Colonic mucosa (tissue), 4 donors: ENCODE data around the gene BUD23. TPM values are rescaled to one million over a fixed set of nuclear protein-coding genes. Genes with fewer than 3 reads are reported as not detected.

Experiments
- DNase-seq: peaks from one replicate; pipeline ENCODE4 v3.0.0-alpha.2; 2020
- H3K27ac ChIP-seq: fragments of 200-600 bp; one replicate; pipeline ENCODE4 v1.8.0; 2021
- H3K27me3 ChIP-seq: fragments of 200-600 bp; one replicate; pipeline ENCODE4 v1.8.0; 2021
- H3K36me3 ChIP-seq: fragments of 200-600 bp; one replicate; pipeline ENCODE4 v1.8.0; 2021
- H3K4me1 ChIP-seq: fragments of 200-600 bp; one replicate; pipeline ENCODE4 v1.8.0; 2021; ENCODE audit warnings: mild to moderate bottlenecking
- H3K4me3 ChIP-seq: fragments of 200-600 bp; one replicate; pipeline ENCODE4 v1.8.0; 2021
- H3K9ac ChIP-seq, 2 donors: one replicate each; pipeline ENCODE4 v1.7.0; 2013; ENCODE audit warnings: control low read depth in 2 of 2, low read depth in 2 of 2, low read length in 2 of 2
- H3K9me3 ChIP-seq: fragments of 200-600 bp; one replicate; pipeline ENCODE4 v1.8.0; 2021
- intact Hi-C: fragments of 100-400 bp; cut with DNase I; formaldehyde crosslinking; loops from one replicate; pipeline ENCODE4 v1.14.1; 2022
- total RNA-seq, 2 donors: library from RNA; stranded (reverse); fragmentation: NEBNext Ultra II Directional in 1 of 2; extraction: Animal tissue kit (Norgen Biotek cat#: 25700) in 1 of 2; gene quantifications; one replicate each; pipeline ENCODE4 v1.2.1, GENCODE V29; 2021
- TF ChIP-seq, protein P1 (sequence below): fragments of 200-600 bp; IDR thresholded peaks from one replicate; pipeline ENCODE4 v1.8.0; 2022; ENCODE audit warnings: antibody characterized with exemption, mild to moderate bottlenecking
- donor health status: healthy.
- donor health status: DM: no; HTN: no; CAD: no.
- donor health status: DM: no; HTN: no; CAD: no.

BUD23 gene
- total RNA-seq, 2 donors from 2014 or later: 46.4 to 79.5 TPM

GRCh38 chr7:73732397-73732796 lies 49.0 kb downstream of the BUD23 start:
- no peaks in the 10 kb centered on the region for H3K36me3 ChIP-seq
- H3K27ac ChIP-seq: no peak overlapping the region
- no peak for DNase-seq
- no peak overlapping the region for H3K4me3 ChIP-seq
- no peaks in the 10 kb centered on the region for H3K27me3 ChIP-seq
- H3K4me1 ChIP-seq: peaks cover 4% of the 10 kb centered on the region
- intact Hi-C loops: loop anchor here (5.0 kb wide), 1 partner anchor 125 kb away; no protein-coding TSS in a partner anchor
- H3K9ac ChIP-seq: no peak overlapping the region
- no peaks in the 10 kb centered on the region for H3K9me3 ChIP-seq
- TF ChIP-seq, protein P1, sequence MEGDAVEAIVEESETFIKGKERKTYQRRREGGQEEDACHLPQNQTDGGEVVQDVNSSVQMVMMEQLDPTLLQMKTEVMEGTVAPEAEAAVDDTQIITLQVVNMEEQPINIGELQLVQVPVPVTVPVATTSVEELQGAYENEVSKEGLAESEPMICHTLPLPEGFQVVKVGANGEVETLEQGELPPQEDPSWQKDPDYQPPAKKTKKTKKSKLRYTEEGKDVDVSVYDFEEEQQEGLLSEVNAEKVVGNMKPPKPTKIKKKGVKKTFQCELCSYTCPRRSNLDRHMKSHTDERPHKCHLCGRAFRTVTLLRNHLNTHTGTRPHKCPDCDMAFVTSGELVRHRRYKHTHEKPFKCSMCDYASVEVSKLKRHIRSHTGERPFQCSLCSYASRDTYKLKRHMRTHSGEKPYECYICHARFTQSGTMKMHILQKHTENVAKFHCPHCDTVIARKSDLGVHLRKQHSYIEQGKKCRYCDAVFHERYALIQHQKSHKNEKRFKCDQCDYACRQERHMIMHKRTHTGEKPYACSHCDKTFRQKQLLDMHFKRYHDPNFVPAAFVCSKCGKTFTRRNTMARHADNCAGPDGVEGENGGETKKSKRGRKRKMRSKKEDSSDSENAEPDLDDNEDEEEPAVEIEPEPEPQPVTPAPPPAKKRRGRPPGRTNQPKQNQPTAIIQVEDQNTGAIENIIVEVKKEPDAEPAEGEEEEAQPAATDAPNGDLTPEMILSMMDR: no peak

GRCh38 chr7:73734619-73735527 lies 51.5 kb downstream of the BUD23 start:
- Histone ChIP-seq H3K9ac (peak overlapping the region; percentile 64 to 88), H3K27ac (peak overlapping the region; percentile 91), H3K4me3 (peak overlapping the region; percentile 81), H3K4me1 (peaks cover 4% of the 10 kb centered on the region), H3K9me3 (no peaks in the 10 kb centered on the region), H3K36me3 (no peaks in the 10 kb centered on the region), H3K27me3 (no peaks in the 10 kb centered on the region)
- TF ChIP-seq, protein P1: peak; percentile 82
- DNase-seq: peak; percentile 96
- intact Hi-C loops: loop anchor here (5.0 kb wide), 2 partner anchors 97 to 122 kb away; partner anchors contain the start of gene CLDN4

GRCh38 chr7:73735528-73735905 lies 52.1 kb downstream of the BUD23 start:
- H3K36me3 ChIP-seq: no peaks in the 10 kb centered on the region
- H3K4me1 ChIP-seq: peaks cover 4% of the 10 kb centered on the region
- H3K27me3 ChIP-seq: no peaks in the 10 kb centered on the region
- intact Hi-C loops: loop anchor here (5.0 kb wide), 1 partner anchor 97 kb away; the partner anchor contains the start of gene CLDN4
- H3K9ac ChIP-seq: peak overlapping the region; percentile 64 to 88
- H3K27ac ChIP-seq: peak overlapping the region; percentile 91
- no peaks in the 10 kb centered on the region for H3K9me3 ChIP-seq
- DNase-seq: no peak
- H3K4me3 ChIP-seq: peak overlapping the region; percentile 81
- TF ChIP-seq, protein P1: no peak

DNA sequence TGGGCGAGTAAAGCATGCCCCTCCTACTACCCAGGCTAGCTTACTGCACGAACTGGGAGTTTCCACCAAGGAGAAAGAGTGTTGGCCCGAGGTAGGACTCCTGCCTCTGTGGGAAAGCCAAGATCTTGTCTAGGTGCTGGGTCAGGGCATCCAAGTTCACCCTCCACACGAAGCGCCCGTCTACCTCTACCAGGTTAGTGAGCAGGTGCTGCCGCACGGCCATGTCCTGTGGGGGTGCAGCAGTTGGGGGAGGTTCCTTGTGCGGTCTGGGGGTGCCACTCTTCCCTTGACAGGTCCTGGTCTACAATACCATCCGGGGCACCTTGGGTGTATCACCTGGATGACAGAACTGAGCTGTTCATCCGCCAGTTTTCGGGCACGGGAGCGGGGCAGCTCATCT lies 53.5 kb downstream of the BUD23 start:
- Histone ChIP-seq H3K36me3 (no peaks in the 10 kb centered on the region), H3K4me1 (peaks cover 4% of the 10 kb centered on the region), H3K9me3 (no peaks in the 10 kb centered on the region), H3K27me3 (no peaks in the 10 kb centered on the region), H3K9ac (peak overlapping the region; percentile 66 to 96), H3K4me3 (peak overlapping the region; percentile 81), H3K27ac (peak overlapping the region; percentile 91)
- TF ChIP-seq, protein P1: no peak
- DNase-seq: no peak
- intact Hi-C loops: loop anchor here (5.0 kb wide), 1 partner anchor 95 kb away; the partner anchor contains the start of gene CLDN4

DNA sequence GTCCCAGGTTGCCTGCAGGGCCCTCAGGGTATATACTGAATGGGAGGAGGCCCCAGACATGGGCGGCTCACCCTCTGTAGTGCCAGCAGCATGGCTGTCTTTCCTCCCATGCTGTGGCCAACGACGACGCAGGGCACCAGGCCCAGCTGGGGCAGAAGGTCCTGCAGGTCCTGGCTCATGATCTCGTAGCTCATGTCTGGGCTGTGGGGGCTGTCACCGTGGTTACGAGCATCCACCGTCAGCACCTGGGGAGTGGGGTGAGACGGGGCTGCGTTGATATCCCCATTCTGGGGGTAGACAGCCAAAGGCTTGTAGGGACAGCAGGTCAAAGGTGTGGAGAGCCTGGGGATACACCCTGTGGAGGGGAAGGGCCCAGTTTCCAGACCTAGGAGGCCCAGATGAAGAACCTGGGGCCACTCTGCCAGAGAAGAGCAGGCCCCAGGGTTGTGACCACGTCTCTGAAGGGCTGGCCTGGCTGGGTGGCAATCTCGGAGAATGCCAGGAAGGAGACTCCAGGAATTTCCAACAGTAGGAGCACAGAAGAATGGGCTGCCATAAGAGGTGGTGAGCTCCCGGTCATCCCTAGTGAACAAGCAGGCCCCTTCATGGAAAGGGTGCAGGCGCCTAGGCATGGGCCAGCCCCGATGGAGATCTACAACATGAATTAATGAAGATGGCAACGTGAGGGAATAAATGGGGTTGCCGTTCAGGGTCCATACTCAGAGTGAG lies 54.3 kb downstream of the BUD23 start:
- Histone ChIP-seq H3K9ac (peak overlapping the region; percentile 66 to 96), H3K4me1 (peaks cover 4% of the 10 kb centered on the region), H3K36me3 (no peaks in the 10 kb centered on the region), H3K27ac (peak overlapping the region; percentile 91), H3K27me3 (no peaks in the 10 kb centered on the region), H3K4me3 (peak overlapping the region; percentile 81), H3K9me3 (no peaks in the 10 kb centered on the region)
- TF ChIP-seq, protein P1: no peak
- intact Hi-C loops: loop anchor here (2.0 to 5.0 kb wide), 2 partner anchors 29 to 95 kb away; partner anchors contain the start of gene CLDN4
- no peak for DNase-seq
